Measurements from ENCODE around the gene NDUFAB1.

GRCh38 chr16:23535901-23536300, 60.2 kb downstream of the NDUFAB1 start:
- TF ChIP-seq CTCF (IDR thresholded peaks at IDR 0.05) (no peak), POLR2A (IDR thresholded peaks at IDR 0.05) (no peak)

Data from adrenal gland (tissue), 5 donors.